ENCODE results near the gene MNAT1. TPM values are rescaled to one million over a fixed set of nuclear protein-coding genes. Genes with fewer than 3 reads are reported as not detected.
A peak's percentile ranks its signal among the peaks of the same experiment; 100 is the strongest.

MNAT1 gene
- polyA plus RNA-seq, 3 donors = 4.1 to 5.8 (median 4.5) TPM

DNA sequence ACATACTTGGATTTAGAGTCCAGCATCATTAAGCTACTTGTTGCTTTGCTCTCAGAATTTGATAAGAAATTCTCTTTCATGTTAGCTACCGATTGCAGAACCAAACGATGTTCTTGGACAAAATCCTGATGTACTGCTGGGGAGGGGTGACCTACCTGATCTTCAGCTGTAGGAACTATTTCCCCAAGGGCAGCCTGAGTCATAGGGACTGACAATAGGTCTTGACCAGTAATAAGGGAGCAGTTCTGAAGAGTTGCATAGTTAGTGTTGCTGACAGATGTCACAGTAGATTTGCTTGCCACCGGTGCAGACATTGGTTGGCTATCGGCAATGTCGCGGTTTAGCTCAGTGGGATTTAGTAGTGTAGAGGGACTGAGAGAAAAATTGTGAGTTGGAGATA lies 21.0 kb upstream of the MNAT1 start:
- Histone ChIP-seq H3K4me1 (ENCODE audit: control insufficient read depth in 1 of 2, insufficient read depth in 2 of 2, low read length in 2 of 2) (no peaks in the 10 kb centered on the region), H3K4me3 (replicated peaks in 1 of 3; ENCODE audit: low read depth in 2 of 3, low read length in 3 of 3) (no peak overlapping the region), H3K79me2 (ENCODE audit: insufficient read depth, low read length) (no peaks in the 10 kb centered on the region), H4K20me1 (ENCODE audit: insufficient read depth, low read length) (no peaks in the 10 kb centered on the region), H3K4me2 (replicated peaks; ENCODE audit: extremely low read depth, low read length, poor library complexity, severe bottlenecking) (no peak overlapping the region), H3K27ac (ENCODE audit: low read depth in 1 of 2, low read length in 2 of 2) (no peak overlapping the region), H3K9me3 (replicated peaks in 1 of 2; ENCODE audit: control insufficient read depth in 1 of 2, insufficient read depth in 1 of 2, low read length in 2 of 2) (no peaks in the 10 kb centered on the region), H3K27me3 (ENCODE audit: control insufficient read depth in 2 of 2, insufficient read depth in 2 of 2, low read length in 2 of 2) (peaks cover 42 to 60% of the 10 kb centered on the region in 2 donors), H3K36me3 (replicated peaks in 1 of 2; ENCODE audit: control insufficient read depth in 1 of 2, insufficient read depth in 2 of 2, low read length in 2 of 2) (no peaks in the 10 kb centered on the region), H3K9ac (ENCODE audit: insufficient read depth, low read length, poor library complexity, severe bottlenecking) (no peak overlapping the region), H2AFZ (ENCODE audit: insufficient read depth, low read depth, low read length, poor library complexity, severe bottlenecking) (no peak overlapping the region)
- peak overlapping the region in 1 of 2 donors; percentile 17 for H3K4me3 Mint-ChIP-seq
- H3K36me3 Mint-ChIP-seq = no peaks in the 10 kb centered on the region
- no peak for DNase-seq
- WGBS (ENCODE audit: insufficient coverage) = no CpG with 5 or more reads among the region's 6 CpGs
- TF ChIP-seq CTCF (IDR thresholded peaks at IDR 0.05) = no peak
- peak overlapping the region in 1 of 7 donors; percentile 28 for H3K27ac Mint-ChIP-seq
- peaks cover 29 to 45% (median 44%) of the 10 kb centered on the region in 3 donors for H3K27me3 Mint-ChIP-seq (ENCODE audit: low read depth in 3 of 3)
- H3K9me3 Mint-ChIP-seq = peaks cover 0 to 2% (median 0%) of the 10 kb centered on the region in 7 donors
- intact Hi-C loops (cut with micrococcal nuclease) = no loop called here
- H3K4me1 Mint-ChIP-seq = no peaks in the 10 kb centered on the region

DNA sequence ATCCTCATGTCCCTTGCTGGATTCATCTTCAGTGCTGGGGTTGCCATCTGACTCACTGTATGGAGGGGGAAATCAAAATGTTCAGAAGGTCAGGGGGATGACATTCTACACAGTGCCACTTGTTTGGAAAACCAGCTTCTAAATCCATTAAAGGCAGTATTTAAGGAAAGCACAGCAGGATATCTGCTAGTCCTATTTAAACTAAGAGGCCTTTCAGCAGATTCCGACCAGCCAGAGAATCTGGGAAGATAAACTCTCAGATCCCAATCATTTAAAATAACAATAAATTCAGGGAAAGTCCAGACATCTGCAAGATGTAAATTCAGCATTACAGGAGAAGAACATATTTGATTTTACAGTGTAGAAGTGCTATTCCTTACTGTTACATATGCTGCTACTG lies 14.2 kb upstream of the MNAT1 start:
- Mint-ChIP-seq H3K9me3 (peaks cover 0 to 30% (median 15%) of the 10 kb centered on the region in 7 donors), H3K27me3 (ENCODE audit: low read depth in 3 of 3) (peaks cover 75 to 85% (median 82%) of the 10 kb centered on the region in 3 donors), H3K27ac (peak overlapping the region in 1 of 7 donors; percentile 0), H3K4me3 (peak overlapping the region in 1 of 2 donors; percentile 78), H3K36me3 (peaks cover 7 to 12% of the 10 kb centered on the region in 2 donors), H3K4me1 (peaks cover 27% of the 10 kb centered on the region)
- DNase-seq = no peak
- no peak for TF ChIP-seq CTCF (IDR thresholded peaks at IDR 0.05)
- no peak overlapping the region for H3K27ac ChIP-seq (ENCODE audit: low read depth in 1 of 2, low read length in 2 of 2)
- no peak overlapping the region for H3K4me2 ChIP-seq (replicated peaks; ENCODE audit: extremely low read depth, low read length, poor library complexity, severe bottlenecking)
- no peak overlapping the region for H2AFZ ChIP-seq (ENCODE audit: insufficient read depth, low read depth, low read length, poor library complexity, severe bottlenecking)
- H3K79me2 ChIP-seq (ENCODE audit: insufficient read depth, low read length) = no peaks in the 10 kb centered on the region
- no peaks in the 10 kb centered on the region for H3K36me3 ChIP-seq (replicated peaks in 1 of 2; ENCODE audit: control insufficient read depth in 1 of 2, insufficient read depth in 2 of 2, low read length in 2 of 2)
- no peak overlapping the region for H3K4me3 ChIP-seq (replicated peaks in 1 of 3; ENCODE audit: low read depth in 2 of 3, low read length in 3 of 3)
- peaks cover 59 to 91% of the 10 kb centered on the region in 2 donors for H3K27me3 ChIP-seq (ENCODE audit: control insufficient read depth in 2 of 2, insufficient read depth in 2 of 2, low read length in 2 of 2)
- intact Hi-C loops (cut with micrococcal nuclease) = loop anchor here in 1 of 2 donors (10.0 kb wide), 1 partner anchor 304 kb away; no protein-coding TSS in a partner anchor
- H3K4me1 ChIP-seq (ENCODE audit: control insufficient read depth in 1 of 2, insufficient read depth in 2 of 2, low read length in 2 of 2) = peaks cover 23 to 34% of the 10 kb centered on the region in 2 donors
- no peak overlapping the region for H3K9ac ChIP-seq (ENCODE audit: insufficient read depth, low read length, poor library complexity, severe bottlenecking)
- H4K20me1 ChIP-seq (ENCODE audit: insufficient read depth, low read length) = no peaks in the 10 kb centered on the region
- WGBS (ENCODE audit: insufficient coverage) = no CpG with 5 or more reads among the region's 1 CpG
- peaks cover 0 to 39% of the 10 kb centered on the region in 2 donors for H3K9me3 ChIP-seq (replicated peaks in 1 of 2; ENCODE audit: control insufficient read depth in 1 of 2, insufficient read depth in 1 of 2, low read length in 2 of 2)

Measured in CD14-positive monocyte (primary cell).